Hindlimb muscle (tissue), 1 donor: ENCODE results near the gene CNTRL. TPM values are rescaled to one million over a fixed set of nuclear protein-coding genes. Genes with fewer than 3 reads are reported as not detected.
A peak's percentile ranks its signal among the peaks of the same experiment; 100 is the strongest.

Experiments
- DNase-seq: peaks from one replicate; pipeline ENCODE4 v3.0.0-alpha.2; 2013
- polyA plus RNA-seq: library from polyadenylated mRNA; unstranded; fragments of 120-200 nt; gene quantifications from one replicate; pipeline ENCODE4 v1.2.1, GENCODE V29; 2013; ENCODE audit not compliant: insufficient read length

Gene CNTRL
- polyA plus RNA-seq, 1 donor, result 16.4 TPM

DNA sequence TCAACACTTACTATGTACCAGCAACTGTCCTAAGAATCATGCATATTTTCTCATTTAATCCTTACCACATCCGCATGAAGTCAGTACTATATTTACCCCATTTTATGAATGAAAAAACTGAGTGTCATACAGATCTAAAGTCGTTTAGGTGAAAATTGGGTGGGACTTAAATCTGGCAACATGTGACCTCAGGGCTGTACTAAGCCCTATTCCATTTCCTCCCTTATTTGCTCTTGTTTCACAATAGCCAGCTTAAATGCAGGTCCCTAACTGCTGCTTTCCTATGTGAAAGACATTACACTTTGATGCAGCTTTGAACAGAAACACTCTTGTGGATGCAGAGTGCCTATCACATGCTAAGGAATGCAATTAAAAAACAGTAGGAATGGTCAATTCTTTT, 129.4 kb downstream of the CNTRL start:
- no peak for DNase-seq

DNA sequence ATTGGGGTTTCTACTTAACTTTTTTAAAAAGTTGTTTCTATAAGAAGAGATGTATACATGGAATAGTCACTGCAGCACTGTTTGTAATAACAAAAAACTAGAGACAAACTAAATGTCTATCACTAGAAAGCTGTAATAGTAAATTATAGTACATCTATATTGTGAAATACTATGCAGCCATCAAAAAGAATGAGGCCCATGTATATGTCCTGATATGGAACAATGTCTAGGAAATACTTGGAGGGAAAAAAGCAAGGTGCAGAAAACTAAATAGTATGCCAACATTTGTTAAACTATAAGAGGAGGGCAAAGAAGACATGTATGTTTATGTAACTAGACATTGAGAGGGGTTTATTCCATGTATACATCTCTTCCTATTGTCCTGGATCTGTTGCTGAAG, 129.9 kb downstream of the CNTRL start:
- DNase-seq, result no peak

DNA sequence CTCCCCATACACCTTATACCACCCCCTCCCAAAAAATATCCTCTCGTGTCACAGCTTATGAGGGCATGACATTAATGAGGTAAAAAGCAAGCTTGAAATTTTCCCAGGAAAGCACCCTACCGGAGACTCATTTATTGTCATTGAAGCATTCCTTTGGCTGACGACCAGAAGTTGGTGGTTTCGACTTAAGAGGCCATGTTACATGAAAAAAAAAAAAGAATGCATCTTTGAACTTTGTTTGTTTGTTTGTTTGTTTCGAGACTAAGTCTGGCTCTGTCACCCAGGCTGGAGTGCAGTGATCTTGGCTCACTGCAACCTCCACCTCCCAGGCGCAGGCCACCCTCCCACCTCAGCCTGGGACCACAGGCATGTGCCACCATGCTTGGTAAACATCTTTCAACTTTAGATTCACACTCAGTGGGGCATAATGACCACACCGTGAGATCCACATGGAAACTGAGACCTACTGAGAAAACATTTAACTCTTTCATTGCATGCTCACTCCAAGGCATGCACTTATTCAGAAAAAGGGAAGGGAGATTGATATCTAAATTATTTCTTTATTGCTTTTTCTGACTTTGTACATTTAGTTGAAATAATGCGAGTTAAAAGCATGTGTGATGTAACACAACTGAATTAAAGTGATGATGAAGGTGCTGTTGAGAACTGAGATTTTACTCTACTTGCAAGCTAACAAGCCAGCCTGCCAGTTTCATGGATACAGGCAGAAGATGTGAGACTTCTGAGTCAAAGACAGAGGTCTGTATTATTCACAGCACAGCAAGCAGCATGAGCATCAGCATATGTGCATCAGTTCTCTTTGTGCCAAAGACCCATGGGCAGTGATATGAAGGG, 132.0 kb downstream of the CNTRL start:
- no peak for DNase-seq

DNA sequence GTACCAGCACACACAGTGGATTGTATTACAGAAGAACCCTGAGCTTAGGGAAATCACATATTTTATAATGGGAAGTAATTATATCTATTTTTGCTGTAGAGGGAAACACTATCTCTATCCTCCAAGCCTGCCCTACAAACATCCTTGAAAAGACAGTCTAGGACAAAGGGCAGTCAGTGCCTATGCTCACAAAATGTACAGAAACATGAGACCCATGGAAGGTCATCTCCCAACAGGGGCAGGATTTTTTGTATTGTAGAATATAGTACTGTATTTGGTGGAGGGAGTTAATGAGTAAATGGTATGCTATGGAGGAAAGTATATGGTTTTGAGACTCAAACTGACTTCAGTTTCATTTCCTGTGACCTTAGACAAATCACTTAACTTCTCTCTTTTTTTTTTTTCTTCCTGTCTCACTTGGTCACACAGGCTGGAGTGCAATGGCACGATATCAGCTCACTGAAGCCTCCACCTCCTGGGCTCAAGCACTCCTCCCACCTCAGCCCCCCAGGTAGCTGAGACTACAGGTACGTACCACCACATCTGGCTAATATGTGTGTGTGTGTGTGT, 132.7 kb downstream of the CNTRL start:
- no peak for DNase-seq

DNA sequence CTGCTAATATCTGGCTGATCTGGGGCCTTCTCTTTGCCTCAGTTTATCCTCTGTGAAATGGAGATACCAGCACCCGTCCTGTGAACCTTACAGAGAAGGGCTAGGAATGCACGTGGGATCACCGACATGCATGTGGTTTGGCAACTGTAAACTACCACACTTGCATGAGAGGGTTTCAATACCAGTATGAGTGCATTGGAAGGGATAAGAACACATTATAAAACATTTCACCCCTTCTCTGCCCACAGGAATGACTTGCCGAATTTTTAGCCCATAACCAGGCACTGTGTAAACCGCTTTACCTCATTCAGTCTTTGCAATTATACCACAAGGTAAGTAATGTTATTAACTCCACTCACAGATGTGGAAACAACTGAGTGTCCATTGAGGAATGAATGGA, 135.8 kb downstream of the CNTRL start:
- DNase-seq, result no peak

DNA sequence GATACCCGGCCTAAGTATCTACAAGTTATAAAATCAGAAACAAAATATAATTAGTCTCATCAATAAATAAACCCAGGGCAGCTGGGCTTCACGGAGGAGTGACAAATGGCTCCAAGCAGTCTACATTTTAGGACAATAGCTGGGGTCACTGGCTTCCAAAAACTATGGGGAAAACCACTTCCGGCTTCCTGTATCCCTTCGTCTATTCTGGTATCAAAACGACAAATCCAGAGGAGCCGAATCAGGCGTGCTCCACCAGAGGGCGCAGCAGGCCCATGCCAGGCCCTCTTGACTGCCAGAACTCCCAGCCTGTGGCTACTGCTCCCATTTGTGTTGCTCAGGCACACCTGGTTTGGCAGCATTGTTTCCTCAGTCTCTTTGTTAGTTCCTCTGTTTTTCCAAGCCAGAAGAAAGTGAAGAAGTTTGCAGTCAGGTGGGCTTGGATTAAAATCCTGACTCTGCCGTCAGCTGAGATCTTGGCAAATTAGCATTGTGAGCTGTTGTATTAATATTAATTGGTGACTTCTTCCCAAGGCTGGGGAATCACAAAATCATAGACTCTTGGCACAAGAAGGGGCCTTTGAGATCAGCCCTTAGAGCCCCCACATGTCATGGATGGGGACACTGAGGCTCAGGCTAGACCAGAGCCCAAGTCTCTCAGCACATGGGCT, 138.5 kb downstream of the CNTRL start:
- peak; percentile 90 for DNase-seq

DNA sequence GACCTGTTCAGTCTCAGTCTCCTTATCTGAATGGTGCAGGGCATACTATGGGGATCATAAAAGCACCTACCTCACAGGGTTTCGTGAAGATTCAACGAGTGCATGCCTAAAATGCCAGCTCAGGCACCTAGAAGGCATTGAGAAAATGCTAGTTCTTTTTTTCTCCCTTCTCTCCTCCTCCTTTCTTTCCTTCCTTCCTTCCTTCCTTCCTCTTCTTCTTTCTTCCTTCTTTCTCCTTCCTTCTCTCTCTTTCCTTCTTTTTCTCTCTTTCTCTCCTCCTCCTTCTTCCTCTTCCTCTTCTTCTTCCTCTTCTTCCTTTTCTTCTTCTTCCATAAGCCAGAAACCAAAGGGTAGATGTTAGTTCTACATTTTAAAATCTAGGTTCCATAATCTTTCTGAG, 139.2 kb downstream of the CNTRL start:
- DNase-seq, result no peak

DNA sequence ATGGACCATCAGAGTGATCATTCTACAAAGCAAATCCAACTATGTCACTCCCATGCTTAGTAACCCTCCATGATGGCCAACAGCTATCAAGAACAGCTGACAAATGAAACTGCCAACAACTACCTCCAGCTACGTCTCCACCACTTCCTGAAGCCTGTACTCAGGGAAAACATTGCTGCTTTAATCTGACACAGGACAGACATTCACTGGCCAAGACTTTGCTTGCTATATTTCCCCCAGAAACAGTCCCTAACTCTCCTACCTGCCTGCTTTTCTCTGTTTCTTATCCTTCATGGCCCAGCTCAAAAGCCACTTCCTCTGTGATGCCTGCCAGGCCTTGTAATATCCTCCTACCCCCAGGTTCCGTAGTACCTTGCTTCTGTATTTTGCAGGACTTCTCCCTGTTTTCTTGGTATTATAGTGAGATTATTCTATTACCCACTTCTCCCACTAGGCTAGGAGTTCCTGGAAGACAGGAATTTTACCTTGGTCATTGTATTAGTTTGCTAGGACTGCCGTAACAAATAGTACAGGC, 141.6 kb downstream of the CNTRL start:
- no peak for DNase-seq

DNA sequence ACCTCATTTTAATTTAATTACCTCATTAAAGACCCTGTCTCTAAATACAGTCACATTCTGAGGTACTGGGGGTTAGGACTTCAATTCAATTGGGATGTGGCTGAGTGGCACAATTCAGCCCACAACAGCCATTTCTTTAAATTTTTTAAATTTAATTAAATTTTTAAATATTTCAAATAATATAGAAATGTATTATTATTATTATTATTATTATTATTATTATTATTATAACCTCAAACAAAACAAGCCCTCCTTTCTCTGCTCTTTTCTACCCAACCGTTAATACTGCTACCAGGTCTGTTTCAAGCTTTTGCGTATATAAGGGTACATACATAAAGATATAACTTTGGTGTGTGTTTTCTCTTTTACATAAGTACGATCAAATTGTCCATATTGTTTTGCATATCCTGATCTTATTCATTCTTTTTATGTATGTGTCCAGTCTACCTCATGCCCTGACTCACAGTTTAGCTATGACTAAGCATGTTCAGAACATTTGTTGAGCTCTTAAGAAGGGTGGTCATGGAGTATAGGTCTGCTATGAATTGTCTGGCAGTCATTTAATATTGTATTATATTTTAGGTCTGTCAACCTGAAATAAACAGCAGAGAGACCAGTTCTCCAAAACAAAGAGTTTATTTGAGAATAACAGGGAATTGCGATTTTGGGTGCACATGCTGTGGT, 143.0 kb downstream of the CNTRL start:
- no peak for DNase-seq

DNA sequence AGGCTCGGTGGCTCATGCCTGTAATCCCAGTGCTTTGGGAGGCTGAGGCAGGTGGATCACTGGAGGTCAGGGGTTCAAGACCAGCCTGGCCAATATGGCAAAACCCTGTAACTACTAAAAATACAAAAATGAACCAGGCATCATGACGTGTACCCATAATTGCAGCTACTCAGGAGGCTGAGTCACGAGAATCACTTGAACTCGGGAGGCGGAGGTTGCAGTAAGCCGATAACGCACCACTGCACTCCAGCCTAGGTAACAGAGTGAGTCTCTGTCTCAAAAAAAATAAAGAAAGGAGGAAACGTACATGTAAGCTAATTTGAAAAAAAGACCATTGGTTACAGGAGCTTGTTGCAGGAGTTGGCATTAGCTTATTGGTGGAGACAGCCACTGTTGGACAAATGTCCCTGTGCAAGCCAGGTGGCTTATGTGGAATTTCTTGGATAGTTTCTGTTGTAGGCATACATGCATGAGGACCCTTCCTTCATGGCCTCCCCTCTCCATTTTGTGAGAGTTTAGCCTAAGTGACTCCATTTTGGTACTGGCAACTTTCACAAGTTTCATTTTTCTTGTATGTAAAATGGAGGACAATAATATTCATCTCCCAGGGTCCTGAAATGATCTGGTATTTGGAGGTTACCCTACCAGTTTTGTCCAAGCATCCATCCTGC, 143.7 kb downstream of the CNTRL start:
- DNase-seq, result no peak

DNA sequence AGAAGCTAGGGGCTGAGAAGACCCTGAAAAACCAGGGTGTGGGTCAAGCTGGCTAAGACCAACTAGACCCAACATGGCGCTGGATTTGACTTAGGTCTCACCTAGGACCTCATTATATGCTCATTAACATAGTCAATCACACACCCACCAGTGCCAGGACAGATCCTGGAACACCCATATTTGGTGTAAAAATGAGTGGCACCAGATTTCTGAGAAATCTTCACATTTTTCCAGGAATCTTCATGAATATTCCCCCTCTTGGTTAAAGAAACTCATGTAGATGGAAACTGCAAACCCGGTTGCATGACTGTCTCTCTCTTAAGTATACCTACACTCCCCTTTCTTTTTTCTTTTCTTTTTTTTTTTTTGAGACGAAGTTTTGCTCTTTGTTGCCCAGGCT, 144.8 kb downstream of the CNTRL start:
- no peak for DNase-seq

DNA sequence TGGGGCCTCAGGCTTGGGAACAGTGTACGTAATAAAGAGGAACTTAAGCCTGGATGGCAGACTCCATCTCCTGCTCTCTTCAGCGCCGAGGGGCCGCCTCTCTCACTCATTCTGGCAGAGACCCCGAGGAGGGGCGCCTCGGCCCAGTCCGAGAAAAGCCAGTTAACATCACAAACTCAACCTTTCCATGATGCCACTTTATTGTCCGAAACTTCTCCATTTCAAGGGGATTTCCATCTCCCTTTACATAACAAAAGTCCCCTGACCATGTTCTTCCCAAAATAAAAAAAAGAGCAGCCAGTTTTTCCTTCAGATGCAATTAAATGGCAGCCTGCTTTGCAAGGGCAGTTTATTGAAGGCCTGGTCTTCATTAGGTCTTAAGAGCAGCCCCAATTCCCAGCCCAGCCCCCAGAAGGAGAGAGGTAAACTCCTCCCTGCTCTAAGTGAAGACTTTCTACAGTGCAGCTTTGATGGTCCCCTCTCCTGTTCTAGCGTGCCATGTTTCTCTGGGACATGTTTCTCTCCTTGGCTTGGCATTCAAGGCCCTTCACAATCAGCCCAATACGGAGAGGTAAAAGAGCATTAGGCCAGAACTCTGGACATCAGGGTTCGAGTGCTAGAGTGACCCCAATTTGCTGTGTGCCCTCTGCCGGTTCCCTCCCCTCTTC, 146.4 kb downstream of the CNTRL start:
- DNase-seq, result no peak

DNA sequence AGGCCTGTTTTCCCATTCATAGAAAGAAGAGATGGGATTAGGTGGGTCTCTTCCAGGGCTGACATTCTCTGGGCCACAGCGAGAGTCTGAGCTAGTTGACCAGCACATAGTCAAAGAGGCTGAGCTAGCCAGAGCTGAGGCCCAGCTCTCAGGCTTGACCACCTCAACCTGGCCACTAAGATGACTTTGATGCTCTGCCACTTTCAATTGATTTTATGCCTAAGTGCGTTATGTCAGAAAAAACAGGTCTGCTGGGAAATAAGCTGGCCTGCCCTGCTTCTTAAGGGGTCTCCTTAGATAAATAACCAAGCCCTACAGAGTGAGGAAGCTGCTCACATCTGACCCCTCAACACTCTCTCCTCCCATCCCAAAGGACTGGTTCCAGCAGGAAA, 146.9 kb downstream of the CNTRL start:
- no peak for DNase-seq

DNA sequence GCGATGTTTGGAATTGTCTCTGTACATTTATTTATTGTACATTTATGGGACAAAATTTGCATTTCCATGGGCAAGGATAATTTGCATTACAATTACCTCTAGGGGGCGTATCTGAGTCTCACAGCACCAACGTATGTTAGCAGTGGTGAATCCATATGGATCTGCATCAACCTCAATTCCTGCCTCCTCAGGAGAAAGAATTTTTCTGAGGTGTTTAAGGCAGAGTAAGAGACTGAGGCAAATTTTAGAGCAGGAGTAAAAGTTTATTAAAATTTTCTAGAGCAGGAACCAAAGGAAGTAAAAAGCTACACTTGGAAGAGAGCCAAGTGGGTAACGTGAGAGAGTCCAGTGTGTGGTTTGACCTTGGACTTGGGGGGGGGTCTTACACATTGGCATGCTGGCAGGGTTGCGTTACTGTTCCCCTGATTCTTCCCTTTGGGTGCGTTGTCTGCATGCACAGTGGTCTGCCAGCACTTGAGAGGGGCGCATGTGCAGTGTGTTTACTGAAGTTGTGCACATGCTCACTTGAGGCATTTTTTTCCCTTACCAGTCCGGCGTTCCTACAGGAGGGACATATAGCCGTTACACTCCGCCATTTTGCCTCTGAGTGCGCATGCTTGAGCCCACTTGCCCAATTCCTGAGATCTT, 147.9 kb downstream of the CNTRL start:
- no peak for DNase-seq

DNA sequence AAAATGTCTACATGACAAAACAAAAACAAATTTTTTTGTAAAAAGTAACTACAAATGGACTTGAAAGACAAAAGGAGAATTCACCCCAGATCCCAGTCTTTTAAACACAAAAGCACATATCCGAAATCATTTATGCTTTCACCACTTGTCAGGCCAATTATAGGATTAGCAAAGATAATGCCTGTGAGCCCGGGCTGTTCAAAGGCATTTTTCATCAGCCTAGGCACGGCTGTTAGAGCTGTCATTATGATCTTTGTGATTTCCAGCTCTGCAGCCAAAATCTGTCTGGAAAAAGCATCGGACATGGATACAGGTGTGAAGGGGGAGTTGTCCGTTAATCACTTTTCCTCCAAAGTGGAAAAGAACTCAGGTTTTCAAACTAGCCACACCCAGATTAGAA, 150.5 kb downstream of the CNTRL start:
- no peak for DNase-seq

DNA sequence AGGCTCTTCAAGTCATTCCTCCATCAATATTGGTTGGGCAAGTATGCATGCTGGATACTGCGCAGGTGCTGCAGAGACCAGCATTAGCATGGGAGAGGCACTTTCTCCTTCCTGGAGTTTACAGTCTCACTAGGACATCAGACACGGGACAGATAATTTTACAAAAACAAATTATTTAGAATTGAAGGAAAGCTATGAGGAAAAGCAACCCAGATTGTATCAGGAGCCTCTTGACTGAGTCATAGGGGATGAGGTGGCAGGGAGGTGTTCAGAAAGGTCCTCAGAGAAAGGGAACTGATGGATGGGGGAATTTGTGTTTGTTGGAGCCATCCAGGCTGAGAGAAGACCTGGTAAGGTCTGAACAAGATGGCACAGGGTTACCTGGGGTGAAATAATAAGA, 151.4 kb downstream of the CNTRL start:
- DNase-seq, result no peak

Other genes with a start within 250 kb of the CNTRL start
- 20.6 TPM for gene PSMD5, start 232.0 kb upstream of the CNTRL start, polyA plus RNA-seq
- gene PHF19, start 197.8 kb upstream of the CNTRL start, polyA plus RNA-seq, result 36.0 TPM
- 4.7 TPM for gene TRAF1, start 148.2 kb upstream of the CNTRL start, polyA plus RNA-seq
- 6.0 TPM for gene C5, start 24.7 kb upstream of the CNTRL start, polyA plus RNA-seq
- gene RAB14, start 126.9 kb downstream of the CNTRL start, polyA plus RNA-seq, result 51.7 TPM
- 316 TPM for gene GSN, start 193.2 kb downstream of the CNTRL start, polyA plus RNA-seq